ENCODE measurements around the gene DNAH12.

Gene DNAH12

DNA sequence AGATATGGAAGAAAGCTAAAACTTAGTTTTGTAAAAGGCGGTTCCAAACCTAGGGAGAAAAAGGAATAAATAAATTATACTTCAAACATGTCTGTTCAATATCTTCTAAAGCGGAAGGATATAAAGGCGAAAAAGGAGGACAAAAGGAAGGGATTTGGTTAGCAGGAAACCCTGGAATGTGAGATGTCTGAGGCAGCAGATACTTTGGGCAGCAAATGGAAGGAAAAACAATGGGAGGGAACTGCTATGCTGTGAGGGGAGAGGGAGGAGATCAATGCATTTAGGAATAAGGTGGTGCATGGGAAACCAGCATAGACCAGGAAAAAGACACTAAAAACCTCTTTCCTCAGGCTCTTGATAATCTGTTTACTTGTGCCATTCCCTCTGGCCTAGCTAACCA, 120.8 kb downstream of the DNAH12 start:
- Histone ChIP-seq H3K79me2 (ENCODE audit: low read length) (no peaks in the 10 kb centered on the region), H3K27me3 (ENCODE audit: low read depth, low read length) (peaks cover 11% of the 10 kb centered on the region; the same call in 1 of the 2 replicates), H3K9me3 (ENCODE audit: insufficient read depth, low read length) (no peaks in the 10 kb centered on the region), H3K9ac (ENCODE audit: low read length) (no peak overlapping the region), H4K20me1 (ENCODE audit: insufficient read depth, low read length) (no peaks in the 10 kb centered on the region), H2AFZ (ENCODE audit: low read depth, low read length) (no peak overlapping the region), H3K36me3 (replicated peaks; ENCODE audit: low read depth, low read length) (no peaks in the 10 kb centered on the region), H3K4me3 (ENCODE audit: low read length) (no peak overlapping the region), H3K4me1 (ENCODE audit: low read length) (no peaks in the 10 kb centered on the region), H3K4me2 (ENCODE audit: low read length) (no peak overlapping the region), H3K27ac (ENCODE audit: low read length) (no peak overlapping the region)
- TF ChIP-seq, protein P1, sequence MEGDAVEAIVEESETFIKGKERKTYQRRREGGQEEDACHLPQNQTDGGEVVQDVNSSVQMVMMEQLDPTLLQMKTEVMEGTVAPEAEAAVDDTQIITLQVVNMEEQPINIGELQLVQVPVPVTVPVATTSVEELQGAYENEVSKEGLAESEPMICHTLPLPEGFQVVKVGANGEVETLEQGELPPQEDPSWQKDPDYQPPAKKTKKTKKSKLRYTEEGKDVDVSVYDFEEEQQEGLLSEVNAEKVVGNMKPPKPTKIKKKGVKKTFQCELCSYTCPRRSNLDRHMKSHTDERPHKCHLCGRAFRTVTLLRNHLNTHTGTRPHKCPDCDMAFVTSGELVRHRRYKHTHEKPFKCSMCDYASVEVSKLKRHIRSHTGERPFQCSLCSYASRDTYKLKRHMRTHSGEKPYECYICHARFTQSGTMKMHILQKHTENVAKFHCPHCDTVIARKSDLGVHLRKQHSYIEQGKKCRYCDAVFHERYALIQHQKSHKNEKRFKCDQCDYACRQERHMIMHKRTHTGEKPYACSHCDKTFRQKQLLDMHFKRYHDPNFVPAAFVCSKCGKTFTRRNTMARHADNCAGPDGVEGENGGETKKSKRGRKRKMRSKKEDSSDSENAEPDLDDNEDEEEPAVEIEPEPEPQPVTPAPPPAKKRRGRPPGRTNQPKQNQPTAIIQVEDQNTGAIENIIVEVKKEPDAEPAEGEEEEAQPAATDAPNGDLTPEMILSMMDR (IDR thresholded peaks at IDR 0.05; ENCODE audit: low read depth, low read length), result no peak
- no peak for TF ChIP-seq EZH2phosphoT487 (IDR thresholded peaks at IDR 0.05; ENCODE audit: low read depth)

DNA sequence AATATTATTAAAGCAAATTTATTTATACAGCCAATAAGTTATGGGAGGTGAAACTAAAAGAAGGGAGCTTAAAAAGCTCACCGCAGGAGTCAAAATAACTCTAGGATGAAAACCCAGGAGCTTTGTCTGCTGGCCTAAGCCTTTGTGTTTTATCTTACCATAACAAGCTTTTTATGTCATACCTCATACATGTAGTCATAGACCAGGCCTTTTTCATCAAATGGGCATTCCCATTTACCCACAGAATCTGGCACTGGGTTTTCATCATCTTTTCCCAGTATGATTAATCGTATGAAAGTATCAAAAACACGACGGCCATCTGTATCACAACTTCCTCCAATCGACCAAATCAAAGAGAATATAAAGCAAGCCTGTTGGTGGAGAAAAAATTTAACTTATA, 122.8 kb downstream of the DNAH12 start:
- Histone ChIP-seq H3K9ac (ENCODE audit: low read length) (no peak overlapping the region), H2AFZ (ENCODE audit: low read depth, low read length) (no peak overlapping the region), H3K79me2 (ENCODE audit: low read length) (no peaks in the 10 kb centered on the region), H3K27ac (ENCODE audit: low read length) (no peak overlapping the region), H3K4me2 (ENCODE audit: low read length) (no peak overlapping the region), H3K36me3 (replicated peaks; ENCODE audit: low read depth, low read length) (no peaks in the 10 kb centered on the region), H3K4me1 (ENCODE audit: low read length) (no peaks in the 10 kb centered on the region), H3K27me3 (ENCODE audit: low read depth, low read length) (peaks cover 11% of the 10 kb centered on the region; the same call in 1 of the 2 replicates), H3K9me3 (ENCODE audit: insufficient read depth, low read length) (no peaks in the 10 kb centered on the region), H3K4me3 (ENCODE audit: low read length) (no peak overlapping the region), H4K20me1 (ENCODE audit: insufficient read depth, low read length) (no peaks in the 10 kb centered on the region)
- TF ChIP-seq EZH2phosphoT487 (IDR thresholded peaks at IDR 0.05; ENCODE audit: low read depth), result no peak
- TF ChIP-seq, protein P1 (IDR thresholded peaks at IDR 0.05; ENCODE audit: low read depth, low read length), result no peak

DNA sequence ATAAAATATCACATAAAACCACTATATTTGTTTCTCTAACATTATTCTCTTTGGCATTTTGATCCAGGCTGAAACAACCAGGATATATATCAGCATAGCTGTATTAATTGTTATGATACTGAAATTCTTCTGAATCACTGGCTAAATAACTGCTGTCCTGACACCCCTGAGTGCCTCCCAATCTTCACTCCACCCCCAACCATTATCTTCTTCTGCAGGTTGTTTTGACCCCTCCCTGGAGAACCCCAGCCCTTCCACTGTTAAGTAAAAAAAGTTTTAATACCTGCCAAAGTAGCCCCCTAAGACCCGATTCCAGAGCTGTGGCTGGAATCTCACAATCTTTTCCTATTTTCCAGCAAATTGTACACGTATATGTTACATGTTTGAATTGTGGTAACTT, 124.1 kb downstream of the DNAH12 start:
- no peaks in the 10 kb centered on the region for H3K9me3 ChIP-seq (ENCODE audit: insufficient read depth, low read length)
- H3K27ac ChIP-seq (ENCODE audit: low read length), result no peak overlapping the region
- no peak overlapping the region for H3K9ac ChIP-seq (ENCODE audit: low read length)
- TF ChIP-seq, protein P1 (IDR thresholded peaks at IDR 0.05; ENCODE audit: low read depth, low read length), result no peak
- no peaks in the 10 kb centered on the region for H3K36me3 ChIP-seq (replicated peaks; ENCODE audit: low read depth, low read length)
- peaks cover 5% of the 10 kb centered on the region; the same call in 1 of the 2 replicates for H3K27me3 ChIP-seq (ENCODE audit: low read depth, low read length)
- no peaks in the 10 kb centered on the region for H4K20me1 ChIP-seq (ENCODE audit: insufficient read depth, low read length)
- no peak overlapping the region for H3K4me2 ChIP-seq (ENCODE audit: low read length)
- no peaks in the 10 kb centered on the region for H3K4me1 ChIP-seq (ENCODE audit: low read length)
- no peak overlapping the region for H2AFZ ChIP-seq (ENCODE audit: low read depth, low read length)
- H3K4me3 ChIP-seq (ENCODE audit: low read length), result no peak overlapping the region
- H3K79me2 ChIP-seq (ENCODE audit: low read length), result no peaks in the 10 kb centered on the region

DNA sequence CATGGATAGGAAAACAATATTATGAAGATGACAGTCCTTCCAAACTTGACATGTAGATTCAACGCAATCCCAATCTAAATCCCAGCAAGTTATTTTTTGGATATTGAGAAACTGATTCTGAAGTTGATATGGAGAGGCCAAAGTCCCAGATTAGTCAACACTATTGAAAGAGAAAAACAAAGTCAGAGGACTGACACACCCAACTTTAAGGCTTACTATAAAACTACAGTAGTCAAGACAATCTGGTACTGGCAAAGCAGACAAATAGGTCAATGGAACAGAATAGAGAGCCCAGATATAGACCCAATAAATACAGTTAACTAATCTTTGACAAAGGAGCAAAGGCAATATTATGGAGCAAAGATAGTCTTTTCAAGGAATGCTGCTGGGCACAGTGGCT, 132.4 kb downstream of the DNAH12 start:
- no peak overlapping the region for H3K9ac ChIP-seq (ENCODE audit: low read length)
- no peak overlapping the region for H2AFZ ChIP-seq (ENCODE audit: low read depth, low read length)
- no peak overlapping the region for H3K4me2 ChIP-seq (ENCODE audit: low read length)
- no peak for TF ChIP-seq EZH2phosphoT487 (IDR thresholded peaks at IDR 0.05; ENCODE audit: low read depth)
- TF ChIP-seq, protein P1 (IDR thresholded peaks at IDR 0.05; ENCODE audit: low read depth, low read length), result no peak
- H3K36me3 ChIP-seq (replicated peaks; ENCODE audit: low read depth, low read length), result no peaks in the 10 kb centered on the region
- no peaks in the 10 kb centered on the region for H3K79me2 ChIP-seq (ENCODE audit: low read length)
- no peak overlapping the region for H3K27ac ChIP-seq (ENCODE audit: low read length)
- H3K4me3 ChIP-seq (ENCODE audit: low read length), result no peak overlapping the region
- H3K27me3 ChIP-seq (ENCODE audit: low read depth, low read length), result peaks cover 8% of the 10 kb centered on the region; the same call in 1 of the 2 replicates
- no peaks in the 10 kb centered on the region for H3K9me3 ChIP-seq (ENCODE audit: insufficient read depth, low read length)
- H3K4me1 ChIP-seq (ENCODE audit: low read length), result no peaks in the 10 kb centered on the region
- no peaks in the 10 kb centered on the region for H4K20me1 ChIP-seq (ENCODE audit: insufficient read depth, low read length)
